Endodermal cell (in vitro differentiated cells): ENCODE results near the gene OSGIN1. TPM values are rescaled to one million over a fixed set of nuclear protein-coding genes. Genes with fewer than 3 reads are reported as not detected.
A peak's percentile ranks its signal among the peaks of the same experiment; 100 is the strongest.

Experiments used
- DNase-seq: peaks from one replicate; pipeline ENCODE4 v3.0.0-alpha.2; 2017
- H3K27ac ChIP-seq: 2 replicates; pipeline ENCODE4 v1.5.1; 2013; ENCODE audit warnings: mild to moderate bottlenecking, low read depth, low read length, moderate library complexity
- H3K27me3 ChIP-seq: 2 replicates; pipeline ENCODE4 v1.6.1; 2013; ENCODE audit warnings: mild to moderate bottlenecking, low read length, moderate library complexity; ENCODE audit not compliant: insufficient read depth, control insufficient read depth, poor library complexity, severe bottlenecking
- H3K36me3 ChIP-seq: 2 replicates; pipeline ENCODE4 v1.7.0; 2013; ENCODE audit warnings: mild to moderate bottlenecking, low read length, moderate library complexity; ENCODE audit not compliant: control insufficient read depth, insufficient read depth
- H3K4me1 ChIP-seq: one replicate; pipeline ENCODE4 v1.7.0; 2013; ENCODE audit warnings: low read length; ENCODE audit not compliant: control insufficient read depth, insufficient read depth
- H3K4me3 ChIP-seq: 2 replicates; pipeline ENCODE4 v1.5.1; 2013; ENCODE audit warnings: mild to moderate bottlenecking, low read length, moderate library complexity
- H3K9ac ChIP-seq: 2 replicates; pipeline ENCODE4 v1.6.1; 2013; ENCODE audit warnings: mild to moderate bottlenecking, low read length, moderate library complexity; ENCODE audit not compliant: poor library complexity, severe bottlenecking; ENCODE audit errors: extremely low read depth
- H3K9me3 ChIP-seq: 2 replicates; pipeline ENCODE4 v1.6.1; 2013; ENCODE audit warnings: mild to moderate bottlenecking, low read length, moderate library complexity; ENCODE audit not compliant: control insufficient read depth
- H3K27ac Mint-ChIP-seq: 2 replicates; pipeline ENCODE4 v1.8.0; 2020; ENCODE audit warnings: mixed read lengths
- H3K27me3 Mint-ChIP-seq: 2 replicates; pipeline ENCODE4 v1.8.0; 2021; ENCODE audit warnings: mild to moderate bottlenecking, mixed read lengths; ENCODE audit not compliant: insufficient read depth
- H3K36me3 Mint-ChIP-seq: 2 replicates; pipeline ENCODE4 v1.8.0; 2020; ENCODE audit warnings: low read depth, mixed read lengths
- H3K4me1 Mint-ChIP-seq: 2 replicates; pipeline ENCODE4 v1.8.0; 2020; ENCODE audit warnings: mixed read lengths
- H3K4me3 Mint-ChIP-seq: 2 replicates; pipeline ENCODE4 v1.8.0; 2020; ENCODE audit warnings: mild to moderate bottlenecking, moderate library complexity, mixed read lengths
- H3K9me3 Mint-ChIP-seq: 2 replicates; pipeline ENCODE4 v1.8.0; 2020; ENCODE audit warnings: mild to moderate bottlenecking, mixed read lengths
- CTCF ChIP-seq: fragments of 200-600 bp; sonication (generic); conservative IDR thresholded peaks from 2 replicates; pipeline ENCODE4 v1.5.0; 2021; ENCODE audit warnings: antibody characterized with exemption, mild to moderate bottlenecking
- WGBS, 2 experiments: methylation state at CpG; one replicate each; pipeline versions ENCODE4 v1.1.5 to v1.1.7; 2013; ENCODE audit warnings: missing lambda C conversion rate in 2 of 2, mixed read lengths in 1 of 2; ENCODE audit not compliant: insufficient coverage in 1 of 2, insufficient read length in 1 of 2; 5-methylcytosine and 5-hydroxymethylcytosine counted together
- total RNA-seq, 2 donors: library from RNA; stranded (reverse); fragmentation: NEBNext Ultra II Directional in 1 of 2; extraction: Animal tissue kit (Norgen Biotek cat#: 25700) in 1 of 2; gene quantifications; 2 replicates in 1 of 2; 3 replicates in 1 of 2; pipeline ENCODE4 v1.2.1, GENCODE V29; 2021

The OSGIN1 gene
- total RNA-seq, 2 donors from 2014 or later = 1.6 to 2.7 TPM

- H3K4me3 ChIP-seq = no peak overlapping the region
- peaks cover 9% of the 10 kb centered on the region for H3K4me1 ChIP-seq
- peaks cover 95% of the 10 kb centered on the region for H3K36me3 Mint-ChIP-seq
- H3K9me3 Mint-ChIP-seq = no peaks in the 10 kb centered on the region
- H3K9me3 ChIP-seq = no peaks in the 10 kb centered on the region
- peak overlapping the region; percentile 83 for H3K27ac Mint-ChIP-seq
- H3K36me3 ChIP-seq = peaks cover 85% of the 10 kb centered on the region
- H3K4me1 Mint-ChIP-seq = peaks cover 36% of the 10 kb centered on the region
- TF ChIP-seq CTCF = no peak
- DNase-seq = no peak
- H3K4me3 Mint-ChIP-seq = no peak overlapping the region
- H3K27ac ChIP-seq = no peak overlapping the region
- peak overlapping the region; percentile 24 for H3K9ac ChIP-seq
- H3K27me3 ChIP-seq = no peaks in the 10 kb centered on the region
- no peaks in the 10 kb centered on the region for H3K27me3 Mint-ChIP-seq
- WGBS, 2 experiments = 82 to 91% methylated on average over 9 to 10 of the region's 10 CpGs
Observed at GRCh38 chr16:83911290-83911689, 41.8 kb upstream of the OSGIN1 start.

GRCh38 chr16:83912519-83913244 lies 40.4 kb upstream of the OSGIN1 start:
- 94 to 95% methylated on average over 5 to 12 of the region's 12 CpGs for WGBS, 2 experiments
- H3K4me1 Mint-ChIP-seq = peaks cover 30% of the 10 kb centered on the region
- H3K27ac Mint-ChIP-seq = peak overlapping the region; percentile 71
- H3K36me3 Mint-ChIP-seq = peaks cover 95% of the 10 kb centered on the region
- H3K4me3 Mint-ChIP-seq = no peak overlapping the region
- H3K27me3 Mint-ChIP-seq = no peaks in the 10 kb centered on the region
- Histone ChIP-seq H3K36me3 (peaks cover 89% of the 10 kb centered on the region), H3K27ac (no peak overlapping the region), H3K27me3 (no peaks in the 10 kb centered on the region), H3K9me3 (no peaks in the 10 kb centered on the region), H3K4me1 (peaks cover 9% of the 10 kb centered on the region), H3K4me3 (no peak overlapping the region), H3K9ac (no peak overlapping the region)
- TF ChIP-seq CTCF = no peak
- DNase-seq = no peak
- no peaks in the 10 kb centered on the region for H3K9me3 Mint-ChIP-seq

DNA sequence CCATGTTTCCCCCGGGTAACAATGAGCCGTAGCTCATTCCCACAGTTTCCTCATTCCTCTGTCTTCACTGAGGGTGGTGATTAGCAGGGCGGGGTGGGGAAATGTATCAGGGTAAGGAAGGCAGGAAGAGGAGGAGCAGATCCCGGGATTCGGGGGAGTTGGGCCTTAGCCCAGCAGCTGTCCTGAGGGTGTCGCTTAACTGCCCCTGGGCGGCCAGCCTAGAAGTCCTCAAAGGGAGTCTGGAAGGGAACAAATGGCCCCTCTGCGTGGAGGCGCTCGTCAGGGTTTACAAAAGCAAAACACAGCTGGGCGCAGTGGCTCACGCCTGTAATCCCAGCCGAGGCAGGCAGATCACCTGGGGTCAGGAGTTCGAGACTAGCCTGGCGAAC lies 39.8 kb upstream of the OSGIN1 start:
- H3K4me3 Mint-ChIP-seq = no peak overlapping the region
- peaks cover 89% of the 10 kb centered on the region for H3K36me3 ChIP-seq
- H3K27ac Mint-ChIP-seq = peak overlapping the region; percentile 71
- H3K36me3 Mint-ChIP-seq = peaks cover 96% of the 10 kb centered on the region
- no peaks in the 10 kb centered on the region for H3K27me3 Mint-ChIP-seq
- H3K4me1 ChIP-seq = peaks cover 9% of the 10 kb centered on the region
- H3K4me1 Mint-ChIP-seq = peaks cover 30% of the 10 kb centered on the region
- no peak for DNase-seq
- H3K27me3 ChIP-seq = no peaks in the 10 kb centered on the region
- H3K27ac ChIP-seq = no peak overlapping the region
- H3K9me3 Mint-ChIP-seq = no peaks in the 10 kb centered on the region
- no peak for TF ChIP-seq CTCF
- H3K4me3 ChIP-seq = no peak overlapping the region
- no peak overlapping the region for H3K9ac ChIP-seq
- 93 to 95% methylated on average over 12 to 15 of the region's 15 CpGs for WGBS, 2 experiments
- H3K9me3 ChIP-seq = no peaks in the 10 kb centered on the region
